ENCODE data around the gene FAM117A. TPM values are rescaled to one million over a fixed set of nuclear protein-coding genes. Genes with fewer than 3 reads are reported as not detected.

The FAM117A gene
- total and polyA plus RNA-seq, 2 experiments from 2014 or later, result 14.9 to 27.9 TPM

DNA sequence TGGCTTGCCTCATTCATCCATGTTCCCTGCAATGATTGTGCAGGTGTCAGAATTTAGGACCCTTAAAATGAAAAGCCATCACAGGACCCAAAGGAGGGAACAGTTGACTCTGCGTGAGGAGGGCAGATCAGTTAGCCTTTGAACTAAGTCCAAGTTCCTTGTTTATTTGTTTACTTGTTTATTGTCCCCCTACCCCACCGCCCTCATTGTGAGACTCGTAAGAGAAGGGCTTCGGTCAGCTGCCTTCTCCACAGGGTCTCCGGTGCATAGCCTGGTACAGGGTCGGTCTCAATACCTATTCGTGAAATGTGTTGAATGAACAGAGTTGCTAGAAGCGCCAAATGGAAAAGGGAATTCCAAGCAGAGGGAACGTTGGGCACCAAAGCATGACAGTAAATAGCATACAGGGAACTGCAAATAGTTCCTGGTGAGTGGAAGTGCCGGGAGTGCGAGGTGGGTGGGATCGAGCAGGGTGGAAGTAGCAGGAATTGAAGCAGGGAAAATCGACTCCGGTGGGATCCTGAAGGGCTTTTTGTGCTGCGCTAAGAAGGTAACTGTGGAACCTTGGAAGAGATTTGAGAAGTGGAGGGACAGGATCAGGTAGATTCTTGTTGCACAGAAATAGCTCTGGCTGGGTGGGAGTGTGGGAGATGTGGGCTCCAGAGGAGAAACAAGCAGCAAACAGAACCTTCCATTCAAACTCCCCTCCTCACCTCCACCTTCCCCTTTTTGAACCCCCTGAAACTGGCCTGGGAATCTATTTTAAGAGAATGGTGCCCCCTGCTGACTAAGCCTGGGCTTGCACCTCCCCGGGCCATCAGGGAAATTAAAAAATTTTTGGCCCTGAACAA is 68.9 kb downstream of the FAM117A start:
- Histone ChIP-seq H4K20me1 (ENCODE audit: insufficient read depth, poor library complexity, severe bottlenecking) (no peaks in the 10 kb centered on the region), H2AFZ (no peak overlapping the region), H3K4me1 (ENCODE audit: insufficient read depth) (no peaks in the 10 kb centered on the region), H3K9me3 (ENCODE audit: low read depth) (no peaks in the 10 kb centered on the region), H3K9me2 (replicated peaks; ENCODE audit: insufficient read depth) (no peaks in the 10 kb centered on the region), H3K27me3 (peaks cover 5% of the 10 kb centered on the region), H3K36me3 (replicated peaks; ENCODE audit: insufficient read depth, low read depth) (no peaks in the 10 kb centered on the region), H3K27ac (no peak overlapping the region), H3K4me3 (no peak overlapping the region), H3K79me2 (no peaks in the 10 kb centered on the region), H3K4me2 (no peak overlapping the region)
- DNase-seq (ENCODE audit: low spot score), result peak; percentile 66
- TF ChIP-seq, protein P1, sequence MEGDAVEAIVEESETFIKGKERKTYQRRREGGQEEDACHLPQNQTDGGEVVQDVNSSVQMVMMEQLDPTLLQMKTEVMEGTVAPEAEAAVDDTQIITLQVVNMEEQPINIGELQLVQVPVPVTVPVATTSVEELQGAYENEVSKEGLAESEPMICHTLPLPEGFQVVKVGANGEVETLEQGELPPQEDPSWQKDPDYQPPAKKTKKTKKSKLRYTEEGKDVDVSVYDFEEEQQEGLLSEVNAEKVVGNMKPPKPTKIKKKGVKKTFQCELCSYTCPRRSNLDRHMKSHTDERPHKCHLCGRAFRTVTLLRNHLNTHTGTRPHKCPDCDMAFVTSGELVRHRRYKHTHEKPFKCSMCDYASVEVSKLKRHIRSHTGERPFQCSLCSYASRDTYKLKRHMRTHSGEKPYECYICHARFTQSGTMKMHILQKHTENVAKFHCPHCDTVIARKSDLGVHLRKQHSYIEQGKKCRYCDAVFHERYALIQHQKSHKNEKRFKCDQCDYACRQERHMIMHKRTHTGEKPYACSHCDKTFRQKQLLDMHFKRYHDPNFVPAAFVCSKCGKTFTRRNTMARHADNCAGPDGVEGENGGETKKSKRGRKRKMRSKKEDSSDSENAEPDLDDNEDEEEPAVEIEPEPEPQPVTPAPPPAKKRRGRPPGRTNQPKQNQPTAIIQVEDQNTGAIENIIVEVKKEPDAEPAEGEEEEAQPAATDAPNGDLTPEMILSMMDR (IDR thresholded peaks at IDR 0.05; ENCODE audit: poor library complexity), result peak; percentile 98
- TF ChIP-seq EZH2phosphoT487 (IDR thresholded peaks at IDR 0.05; ENCODE audit: low read depth, severe bottlenecking, unreplicated experiment), result no peak
- WGBS (ENCODE audit: low lambda C conversion rate, missing lambda C conversion rate), result 38% methylated on average over 16 of the region's 16 CpGs

DNA sequence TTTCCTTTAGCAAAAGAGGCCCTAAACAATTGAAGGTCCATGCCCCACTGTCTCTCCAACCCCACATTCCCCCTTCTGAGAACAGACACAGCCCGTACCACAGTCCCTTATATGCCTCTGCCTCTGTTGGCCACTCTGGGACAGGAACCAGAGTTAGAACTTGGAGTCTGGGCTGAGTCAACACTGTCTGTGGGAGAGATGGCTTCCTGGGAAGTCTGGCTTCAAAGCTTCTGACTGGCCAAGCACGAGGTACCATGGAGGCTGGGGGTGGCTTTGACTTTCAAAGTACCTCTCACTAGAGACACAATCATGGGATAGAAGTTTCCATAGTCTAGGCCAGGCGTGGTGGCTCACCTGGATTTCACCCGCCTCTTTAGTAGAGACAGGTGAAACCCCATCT is 71.2 kb downstream of the FAM117A start:
- no peaks in the 10 kb centered on the region for H3K9me2 ChIP-seq (replicated peaks; ENCODE audit: insufficient read depth)
- TF ChIP-seq, protein P1 (IDR thresholded peaks at IDR 0.05; ENCODE audit: poor library complexity), result no peak
- no peak for TF ChIP-seq EZH2 (IDR thresholded peaks at IDR 0.05; ENCODE audit: borderline replicate concordance)
- TF ChIP-seq EZH2phosphoT487 (IDR thresholded peaks at IDR 0.05; ENCODE audit: low read depth, severe bottlenecking, unreplicated experiment), result no peak
- no peak overlapping the region for H3K27ac ChIP-seq
- no peak overlapping the region for H3K4me3 ChIP-seq
- no peaks in the 10 kb centered on the region for H3K79me2 ChIP-seq
- no peaks in the 10 kb centered on the region for H3K4me1 ChIP-seq (ENCODE audit: insufficient read depth)
- peaks cover 5% of the 10 kb centered on the region for H3K27me3 ChIP-seq
- no peak for DNase-seq (ENCODE audit: low spot score)
- no peak overlapping the region for H2AFZ ChIP-seq
- H3K9me3 ChIP-seq (ENCODE audit: low read depth), result no peaks in the 10 kb centered on the region
- no peaks in the 10 kb centered on the region for H4K20me1 ChIP-seq (ENCODE audit: insufficient read depth, poor library complexity, severe bottlenecking)
- no peaks in the 10 kb centered on the region for H3K36me3 ChIP-seq (replicated peaks; ENCODE audit: insufficient read depth, low read depth)
- 94% methylated on average over 4 of the region's 4 CpGs for WGBS (ENCODE audit: low lambda C conversion rate, missing lambda C conversion rate)
- no peak overlapping the region for H3K4me2 ChIP-seq

DNA sequence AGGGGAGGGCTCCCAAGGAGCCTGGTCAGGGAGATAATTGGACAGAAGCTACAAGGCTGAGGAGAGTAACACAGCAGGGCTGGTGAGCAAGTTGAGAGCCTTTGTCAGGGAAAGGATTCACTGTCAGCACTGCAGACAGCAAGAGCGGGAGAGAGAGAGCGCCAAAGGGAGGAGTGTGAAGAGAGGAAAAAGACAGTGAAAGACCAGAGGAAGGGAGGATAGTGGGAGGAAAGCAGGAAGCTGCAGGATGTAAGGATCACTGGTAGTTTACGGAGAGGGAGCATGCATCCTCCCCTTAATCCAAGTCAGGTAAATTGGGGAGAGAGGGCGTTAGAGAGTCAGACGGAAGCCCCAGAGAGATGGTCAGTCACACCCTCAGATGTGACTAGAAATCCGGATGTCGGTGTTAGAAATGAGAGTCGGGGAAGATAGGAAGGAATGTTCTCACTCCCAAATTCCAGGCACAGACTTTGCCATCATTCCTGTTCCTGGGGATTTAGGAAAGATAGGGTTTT is 72.2 kb downstream of the FAM117A start:
- Histone ChIP-seq H3K36me3 (replicated peaks; ENCODE audit: insufficient read depth, low read depth) (no peaks in the 10 kb centered on the region), H3K27me3 (peaks cover 5% of the 10 kb centered on the region), H3K9me3 (ENCODE audit: low read depth) (no peaks in the 10 kb centered on the region), H3K4me1 (ENCODE audit: insufficient read depth) (no peaks in the 10 kb centered on the region), H3K4me3 (no peak overlapping the region), H2AFZ (no peak overlapping the region), H3K4me2 (no peak overlapping the region), H3K27ac (peak overlapping the region; percentile 58), H4K20me1 (ENCODE audit: insufficient read depth, poor library complexity, severe bottlenecking) (no peaks in the 10 kb centered on the region), H3K79me2 (no peaks in the 10 kb centered on the region), H3K9me2 (replicated peaks; ENCODE audit: insufficient read depth) (no peaks in the 10 kb centered on the region)
- no peak for DNase-seq (ENCODE audit: low spot score)
- WGBS (ENCODE audit: low lambda C conversion rate, missing lambda C conversion rate), result 54% methylated on average over 8 of the region's 8 CpGs
- TF ChIP-seq EZH2 (IDR thresholded peaks at IDR 0.05; ENCODE audit: borderline replicate concordance) (no peak), EZH2phosphoT487 (IDR thresholded peaks at IDR 0.05; ENCODE audit: low read depth, severe bottlenecking, unreplicated experiment) (no peak)
- TF ChIP-seq, protein P1 (IDR thresholded peaks at IDR 0.05; ENCODE audit: poor library complexity), result no peak
